Stimulated activated CD8-positive, alpha-beta memory T cell treated with anti-CD3 and anti-CD28 coated beads, Interleukin-4, amount 100 ng/mL, for 24 hours (primary cell): ENCODE data around the gene MRGPRD.

Source experiments
- DNase-seq: peaks from one replicate; pipeline ENCODE4 v3.0.0-alpha.2; 2020; ENCODE audit warnings: low read depth

Gene MRGPRD

GRCh38 chr11:68968306-68969250 is 12.2 kb downstream of the MRGPRD start:
- no peak for DNase-seq

DNA sequence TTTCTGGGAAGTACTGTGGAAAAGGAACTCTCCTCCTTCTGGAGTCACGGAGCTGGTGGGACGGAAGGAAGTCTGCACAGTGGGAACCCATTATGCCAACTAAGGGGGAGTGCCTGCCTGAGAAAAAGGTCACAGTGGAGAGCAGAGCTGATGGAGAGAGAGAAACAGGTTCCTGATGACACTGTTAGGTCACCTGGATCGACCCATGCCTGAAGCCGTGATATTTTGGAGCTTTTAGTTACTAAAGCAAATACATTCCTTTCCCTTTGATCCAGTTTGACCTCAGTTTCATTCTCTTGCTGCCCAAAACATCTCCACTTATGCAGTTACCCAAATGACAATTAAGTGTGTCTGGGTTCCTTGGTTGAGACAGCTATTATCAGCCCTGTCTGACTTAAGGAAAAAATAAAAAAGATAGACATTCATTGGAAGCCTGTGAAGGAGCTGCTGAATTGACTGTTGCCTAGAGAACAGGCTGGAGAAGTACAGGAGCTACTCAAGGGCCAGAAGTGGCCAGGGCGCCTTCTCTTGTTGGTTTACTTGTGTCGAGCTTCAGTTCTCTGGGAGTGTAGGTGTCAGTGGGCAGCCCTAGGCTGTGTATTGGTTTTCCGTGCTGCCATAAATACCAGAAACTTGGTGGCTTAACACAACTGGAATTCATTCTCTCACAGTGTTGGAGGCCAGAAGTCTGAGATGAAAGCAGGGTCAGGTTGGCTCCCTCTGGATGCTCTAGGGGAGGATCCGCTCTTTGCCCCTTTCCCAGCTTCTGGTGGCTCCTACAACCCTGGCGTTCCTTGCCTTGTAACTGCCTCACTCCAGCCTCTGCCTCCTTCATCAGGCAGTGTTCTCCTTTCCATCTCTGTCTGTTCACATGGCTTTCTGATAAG is 13.6 kb downstream of the MRGPRD start:
- DNase-seq = no peak

DNA sequence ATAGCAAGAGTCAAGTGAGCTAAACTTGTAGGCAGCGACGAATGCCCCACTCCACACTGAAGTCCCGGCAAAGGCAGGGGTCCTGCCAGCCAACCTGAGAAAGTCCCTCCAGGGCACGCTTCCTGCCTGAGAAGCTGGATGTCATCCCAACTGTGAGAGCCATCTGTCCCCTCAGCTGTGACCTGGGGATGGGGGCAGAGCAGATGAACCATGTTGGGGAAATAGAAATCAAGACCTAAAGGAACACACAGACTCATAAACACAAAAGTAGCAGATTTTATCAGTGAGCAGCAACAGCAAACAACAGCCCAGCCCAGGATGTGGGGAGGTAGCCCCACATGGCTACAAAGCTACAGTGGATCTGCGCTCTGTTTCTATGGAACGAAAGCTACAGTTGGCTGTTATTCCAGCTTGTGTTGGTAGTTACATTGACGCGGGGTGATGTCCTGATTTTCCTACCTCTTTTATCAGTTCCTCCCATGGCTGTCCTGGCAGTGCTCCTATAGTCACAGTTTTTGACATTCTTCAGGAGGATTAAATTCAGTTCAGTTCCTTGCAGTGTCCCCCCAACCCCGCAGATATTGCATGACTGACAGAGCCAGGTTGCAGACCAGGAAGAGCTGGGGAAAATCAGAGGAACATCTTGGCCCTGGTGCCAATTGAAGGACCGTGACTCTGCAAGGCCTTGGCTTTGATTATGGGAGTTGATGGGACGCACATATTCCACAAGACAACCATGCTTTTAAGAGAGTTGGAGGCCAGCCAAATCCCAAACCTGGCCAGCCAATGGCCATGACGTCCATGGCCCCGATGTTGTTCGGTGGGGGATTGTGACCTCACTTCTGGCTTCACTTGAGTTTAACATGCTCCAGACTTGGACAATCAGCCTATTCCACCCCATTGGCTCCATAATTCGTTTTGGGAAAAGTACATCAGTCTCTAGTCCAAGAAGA is 14.6 kb downstream of the MRGPRD start:
- no peak for DNase-seq

DNA sequence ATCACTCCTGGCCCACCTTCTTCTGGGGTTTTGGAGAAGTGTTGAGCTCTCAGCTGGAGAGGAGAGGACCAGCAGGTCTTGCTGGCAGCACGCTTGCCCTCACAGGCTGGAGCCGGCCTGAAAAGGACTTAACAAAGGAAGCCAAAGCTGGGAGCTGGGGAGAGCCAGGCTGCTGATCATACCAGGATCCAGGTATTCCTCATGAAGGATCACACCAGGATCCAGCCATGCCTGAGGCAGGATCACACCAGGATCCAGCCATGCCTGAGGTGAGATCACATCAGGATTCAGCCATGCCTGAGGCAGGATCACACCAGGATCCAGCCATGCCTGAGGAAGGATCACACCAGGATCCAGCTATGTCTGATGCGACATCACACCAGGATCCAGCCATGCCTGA is 17.0 kb downstream of the MRGPRD start:
- no peak for DNase-seq

DNA sequence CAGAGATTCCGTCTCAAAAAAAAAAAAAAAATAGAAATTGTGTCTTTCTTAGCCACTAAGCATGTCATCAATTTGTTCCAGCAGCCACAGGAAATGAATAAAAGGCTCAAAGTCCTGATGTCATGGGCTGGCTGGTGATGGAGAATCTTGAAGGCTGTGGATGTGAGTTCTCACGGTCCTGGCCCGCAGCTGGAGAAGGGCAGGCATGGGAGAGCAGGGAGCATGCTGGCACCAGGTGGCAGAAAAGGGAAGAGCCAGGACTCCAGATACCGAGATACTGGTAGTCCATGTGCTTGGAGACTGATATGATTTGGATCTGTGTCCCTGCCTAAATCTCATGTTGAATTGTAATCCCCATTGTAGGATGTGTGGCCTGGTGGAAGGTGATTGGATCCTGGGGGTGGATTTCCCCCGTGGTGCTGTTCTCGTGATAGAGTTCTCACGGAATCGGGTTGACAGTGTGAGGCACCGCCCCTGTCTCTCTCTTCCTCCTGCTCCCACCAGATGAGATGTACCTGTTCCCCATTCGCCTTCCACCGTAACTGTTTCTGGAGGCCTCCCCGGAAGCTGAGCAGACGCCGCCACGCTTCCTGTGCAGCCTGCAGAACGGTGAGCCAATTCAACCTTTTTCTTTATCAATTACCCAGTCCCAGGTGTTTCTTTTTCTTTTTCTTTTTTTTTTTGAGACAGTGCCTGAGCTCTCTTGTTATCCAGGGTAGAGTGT is 18.1 kb downstream of the MRGPRD start:
- DNase-seq = no peak

GRCh38 chr11:68961245-68961644 is 19.5 kb downstream of the MRGPRD start:
- no peak for DNase-seq

- no peak for DNase-seq
These were observed 20.3 kb downstream of the MRGPRD start for GRCh38 chr11:68960294-68961071.

GRCh38 chr11:68959465-68960293 is 21.1 kb downstream of the MRGPRD start:
- no peak for DNase-seq

- DNase-seq = no peak
These were observed 22.6 kb downstream of the MRGPRD start for GRCh38 chr11:68958211-68958610.

DNA sequence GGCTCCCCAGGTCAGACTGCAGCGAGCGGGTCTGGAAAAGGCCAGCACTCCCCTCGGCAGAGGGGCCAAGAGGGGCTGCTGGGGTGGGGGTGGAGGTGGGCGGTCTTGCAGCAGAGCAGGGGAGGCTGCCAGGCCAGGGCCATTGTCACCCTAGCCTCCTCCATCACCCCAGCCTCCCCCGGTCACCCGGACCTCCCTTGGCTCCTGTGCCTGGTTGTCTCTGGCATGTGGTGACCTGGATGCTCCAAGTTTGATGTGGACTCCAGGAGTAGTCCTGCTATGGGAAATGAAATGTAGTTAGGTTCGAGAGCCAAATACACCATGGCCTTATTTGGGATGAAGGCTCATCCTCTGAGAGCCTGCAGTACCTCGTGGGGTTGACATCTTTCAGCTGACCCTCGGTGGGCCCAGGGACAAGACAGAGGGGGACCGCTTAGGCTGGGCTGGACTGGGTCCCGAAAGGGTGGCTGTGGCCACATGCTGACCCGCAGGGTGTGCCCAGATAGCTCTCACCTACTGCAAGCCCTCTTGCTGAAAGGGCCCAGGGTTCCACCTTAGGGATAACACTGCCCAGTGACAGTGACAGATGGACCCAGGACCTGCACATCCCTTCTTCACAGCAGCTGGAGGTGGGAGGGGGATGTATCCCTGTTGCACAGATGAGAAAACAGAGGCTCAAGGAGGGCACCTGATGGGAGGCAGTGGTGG is 24.1 kb downstream of the MRGPRD start:
- no peak for DNase-seq

DNA sequence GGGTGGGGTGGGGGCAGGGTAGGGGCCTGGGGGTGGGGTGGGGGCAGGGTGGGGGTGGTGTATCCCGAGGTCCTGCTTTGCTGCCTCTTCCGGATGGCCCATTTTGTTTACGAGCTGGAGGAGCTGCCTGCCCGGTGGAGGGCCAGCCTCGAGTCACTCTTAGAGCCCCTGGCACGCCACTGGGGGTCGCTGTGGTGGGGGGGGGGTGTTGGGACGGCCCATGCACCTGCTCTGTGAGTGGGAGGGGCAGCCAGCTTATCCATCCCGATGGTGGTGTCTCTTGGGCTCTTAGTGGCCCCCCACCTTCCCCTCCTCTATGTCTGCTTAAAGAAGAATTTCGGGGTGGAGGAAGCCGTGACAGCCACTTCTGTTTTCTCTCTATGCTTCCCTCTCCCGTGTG is 24.6 kb downstream of the MRGPRD start:
- DNase-seq = no peak

GRCh38 chr11:68955607-68955958 is 25.2 kb downstream of the MRGPRD start:
- no peak for DNase-seq

- DNase-seq = no peak
These were observed 25.8 kb downstream of the MRGPRD start for GRCh38 chr11:68954836-68955606.

DNA sequence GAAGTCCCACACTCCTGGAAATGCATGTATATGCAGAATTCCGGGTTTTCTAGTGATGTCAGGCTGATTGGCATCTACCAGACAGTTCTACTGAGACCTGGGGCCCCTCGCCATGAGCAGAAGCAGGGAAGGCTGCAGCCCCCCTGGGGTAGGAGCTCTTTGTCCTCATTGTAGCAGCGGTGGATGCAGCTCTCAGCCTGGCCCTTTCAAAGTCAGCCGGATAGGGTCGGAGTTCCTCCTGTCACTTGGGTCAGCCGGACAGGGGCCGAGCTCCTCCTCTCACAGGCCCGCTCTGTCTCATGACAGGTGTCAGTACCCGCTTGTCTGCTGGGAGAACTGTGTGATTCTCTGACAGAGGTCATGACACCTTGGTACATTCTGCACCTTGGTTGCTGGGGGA is 30.0 kb downstream of the MRGPRD start:
- no peak for DNase-seq

- no peak for DNase-seq
These were observed 30.5 kb downstream of the MRGPRD start for GRCh38 chr11:68950270-68950669.

- no peak for DNase-seq
These were observed 31.9 kb downstream of the MRGPRD start for GRCh38 chr11:68948935-68949334.

GRCh38 chr11:68948496-68948895 is 32.3 kb downstream of the MRGPRD start:
- DNase-seq = no peak

DNA sequence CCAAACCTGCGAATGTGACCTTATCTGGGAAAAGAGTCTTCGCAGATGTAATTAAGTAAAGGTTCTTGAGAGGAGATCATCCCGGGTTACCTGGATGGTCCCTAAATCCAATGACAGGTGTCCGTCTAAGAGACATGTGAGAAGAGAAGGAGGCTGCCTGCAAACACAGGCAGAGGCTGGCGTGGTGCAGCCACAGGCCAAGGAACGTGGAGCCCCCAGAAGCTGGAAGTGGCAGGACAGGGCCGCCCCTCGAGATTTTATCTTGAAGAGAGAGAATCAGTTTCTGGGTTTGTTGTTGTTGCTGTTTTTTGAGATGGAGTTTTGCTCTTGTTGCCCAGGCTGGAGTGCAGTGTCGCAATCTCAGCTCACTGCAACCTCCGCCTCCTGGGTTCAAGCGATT is 33.6 kb downstream of the MRGPRD start:
- no peak for DNase-seq
